CD4-positive, alpha-beta T cell (primary cell): ENCODE measurements around the gene PPIP5K1. TPM values are rescaled to one million over a fixed set of nuclear protein-coding genes. Genes with fewer than 3 reads are reported as not detected.

Experiments used
- ATAC-seq: fragments of 200-7000 bp; cut with Tn5 transposase; one replicate; pipeline ENCODE4 v1.10.0; 2022; ENCODE audit warnings: mild to moderate bottlenecking; ENCODE audit not compliant: poor library complexity
- CTCF ChIA-PET: fragments of 350-600 bp; sonication (Branson Sonifier 250); formaldehyde crosslinking; loops from one replicate; lab custom pipeline; 2021; ENCODE audit warnings: antibody characterized with exemption, inconsistent platforms; lab: Charles Lee
- POLR2A ChIA-PET: fragments of 350-600 bp; sonication (Branson Sonifier 250); formaldehyde crosslinking; loops from one replicate; lab custom pipeline; 2021; ENCODE audit warnings: antibody characterized with exemption, inconsistent platforms; lab: Charles Lee
- DNase-seq, 14 experiments: peaks; one replicate each; pipeline ENCODE4 v3.0.0-alpha.2; 2013 to 2020; ENCODE audit warnings: mixed read lengths in 2 of 14
- H3K27ac ChIP-seq, 2 donors: one replicate each; pipeline versions ENCODE4 v1.5.1 to v1.7.0; 2013; ENCODE audit warnings: low read length in 2 of 2, low read depth in 1 of 2, mild to moderate bottlenecking in 1 of 2
- H3K27me3 ChIP-seq, 2 experiments: 1 replicate in 1 of 2; 2 replicates in 1 of 2; pipeline versions ENCODE4 v1.6.1 to v1.7.0; 2013; ENCODE audit warnings: low read length in 2 of 2, control low read depth in 1 of 2, mild to moderate bottlenecking in 1 of 2, moderate library complexity in 1 of 2; ENCODE audit not compliant: insufficient read depth in 2 of 2, control insufficient read depth in 1 of 2
- H3K36me3 ChIP-seq: one replicate; pipeline ENCODE4 v1.6.1; 2013; ENCODE audit warnings: low read length, control low read depth; ENCODE audit not compliant: insufficient read depth
- H3K4me1 ChIP-seq: one replicate; pipeline ENCODE4 v1.6.1; 2013; ENCODE audit warnings: low read length, control low read depth; ENCODE audit not compliant: insufficient read depth
- H3K4me3 ChIP-seq: one replicate; pipeline ENCODE4 v1.5.1; 2013; ENCODE audit warnings: mild to moderate bottlenecking, low read length, moderate library complexity
- H3K9me3 ChIP-seq, 2 experiments: 1 replicate in 1 of 2; 2 replicates in 1 of 2; pipeline versions ENCODE4 v1.6.1 to v1.7.0; 2013; ENCODE audit warnings: low read length in 2 of 2, mild to moderate bottlenecking in 2 of 2, control low read depth in 1 of 2, moderate library complexity in 1 of 2; ENCODE audit not compliant: control insufficient read depth in 1 of 2, insufficient read depth in 1 of 2
- H3K27ac Mint-ChIP-seq: one replicate; pipeline ENCODE4 v1.8.0; 2020; ENCODE audit warnings: mixed read lengths
- H3K27me3 Mint-ChIP-seq: one replicate; pipeline ENCODE4 v1.8.0; 2021; ENCODE audit warnings: mixed read lengths
- H3K36me3 Mint-ChIP-seq: one replicate; pipeline ENCODE4 v1.8.0; 2021; ENCODE audit warnings: low read depth, mixed read lengths
- H3K4me1 Mint-ChIP-seq: one replicate; pipeline ENCODE4 v1.8.0; 2021; ENCODE audit warnings: low read depth, mixed read lengths
- H3K4me3 Mint-ChIP-seq: one replicate; pipeline ENCODE4 v1.8.0; 2020; ENCODE audit warnings: mild to moderate bottlenecking, mixed read lengths
- H3K9me3 Mint-ChIP-seq: one replicate; pipeline ENCODE4 v1.8.0; 2020; ENCODE audit warnings: mixed read lengths
- intact Hi-C, 2 experiments: fragments of 100-400 bp; cut with DNase I in 1 of 2; cut with micrococcal nuclease in 1 of 2; formaldehyde crosslinking; loops; one replicate each; pipeline versions ENCODE4 v1.15.1 to v1.9.0; 2023 to 2025; cut with DNase I, micrococcal nuclease
- total RNA-seq, 174 experiments: library from RNA in 2 of 174; stranded (reverse) in 2 of 174; gene quantifications; one replicate each; pipeline ENCODE4 v1.2.3 and lab custom pipeline; 2021 to 2026
- TF ChIP-seq, protein P1 (sequence below): fragments of 200-600 bp; IDR thresholded peaks from one replicate; pipeline ENCODE4 v1.8.0; 2022; ENCODE audit warnings: antibody characterized with exemption, mild to moderate bottlenecking

Gene PPIP5K1
- total RNA-seq, 2 experiments from 2014 or later = 16.9 to 23.8 TPM

DNA sequence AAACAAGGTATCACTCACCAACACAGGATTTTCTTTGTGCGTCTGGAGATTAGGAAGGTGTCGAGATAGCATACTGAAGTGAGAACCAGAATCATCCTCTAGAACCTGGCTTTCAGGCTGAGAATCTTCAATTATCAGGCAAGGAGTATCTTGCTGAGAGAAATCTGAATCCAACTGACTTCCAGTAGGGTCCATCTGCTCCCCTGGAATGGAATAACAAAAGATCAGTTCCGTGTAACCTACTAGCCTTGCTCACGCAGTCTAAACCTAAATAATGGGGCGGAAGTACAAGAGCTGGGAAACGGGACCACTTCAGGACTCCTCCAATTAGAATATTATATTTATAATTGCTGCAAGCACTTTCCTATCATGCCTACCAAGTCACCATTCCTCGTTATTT is 97.7 kb downstream of the PPIP5K1 start:
- Histone ChIP-seq H3K4me3 (peak overlapping the region; percentile 78), H3K9me3 (no peaks in the 10 kb centered on the region), H3K27ac (peak overlapping the region; percentile 84 to 85), H3K4me1 (peaks cover 15% of the 10 kb centered on the region), H3K27me3 (no peaks in the 10 kb centered on the region), H3K36me3 (peaks cover 9% of the 10 kb centered on the region)
- Mint-ChIP-seq H3K27ac (peak overlapping the region; percentile 89), H3K27me3 (no peaks in the 10 kb centered on the region), H3K4me1 (peaks cover 37% of the 10 kb centered on the region), H3K9me3 (no peaks in the 10 kb centered on the region), H3K36me3 (peaks cover 47% of the 10 kb centered on the region), H3K4me3 (peak overlapping the region; percentile 95)
- ChIA-PET CTCF (interaction anchor here (2.1 to 3.4 kb wide), 2 partner anchors 18 to 22 kb away, joined by 10 to 25 read pairs; no protein-coding TSS in a partner anchor), POLR2A (interaction anchor here (1.0 to 5.0 kb wide), 3 partner anchors 14 to 23 kb away, joined by 3 to 55 read pairs (median 3); no protein-coding TSS in a partner anchor)
- intact Hi-C loops = no loop called here
- TF ChIP-seq, protein P1, sequence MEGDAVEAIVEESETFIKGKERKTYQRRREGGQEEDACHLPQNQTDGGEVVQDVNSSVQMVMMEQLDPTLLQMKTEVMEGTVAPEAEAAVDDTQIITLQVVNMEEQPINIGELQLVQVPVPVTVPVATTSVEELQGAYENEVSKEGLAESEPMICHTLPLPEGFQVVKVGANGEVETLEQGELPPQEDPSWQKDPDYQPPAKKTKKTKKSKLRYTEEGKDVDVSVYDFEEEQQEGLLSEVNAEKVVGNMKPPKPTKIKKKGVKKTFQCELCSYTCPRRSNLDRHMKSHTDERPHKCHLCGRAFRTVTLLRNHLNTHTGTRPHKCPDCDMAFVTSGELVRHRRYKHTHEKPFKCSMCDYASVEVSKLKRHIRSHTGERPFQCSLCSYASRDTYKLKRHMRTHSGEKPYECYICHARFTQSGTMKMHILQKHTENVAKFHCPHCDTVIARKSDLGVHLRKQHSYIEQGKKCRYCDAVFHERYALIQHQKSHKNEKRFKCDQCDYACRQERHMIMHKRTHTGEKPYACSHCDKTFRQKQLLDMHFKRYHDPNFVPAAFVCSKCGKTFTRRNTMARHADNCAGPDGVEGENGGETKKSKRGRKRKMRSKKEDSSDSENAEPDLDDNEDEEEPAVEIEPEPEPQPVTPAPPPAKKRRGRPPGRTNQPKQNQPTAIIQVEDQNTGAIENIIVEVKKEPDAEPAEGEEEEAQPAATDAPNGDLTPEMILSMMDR = no peak
- ATAC-seq (no peak), DNase-seq (no peak)

DNA sequence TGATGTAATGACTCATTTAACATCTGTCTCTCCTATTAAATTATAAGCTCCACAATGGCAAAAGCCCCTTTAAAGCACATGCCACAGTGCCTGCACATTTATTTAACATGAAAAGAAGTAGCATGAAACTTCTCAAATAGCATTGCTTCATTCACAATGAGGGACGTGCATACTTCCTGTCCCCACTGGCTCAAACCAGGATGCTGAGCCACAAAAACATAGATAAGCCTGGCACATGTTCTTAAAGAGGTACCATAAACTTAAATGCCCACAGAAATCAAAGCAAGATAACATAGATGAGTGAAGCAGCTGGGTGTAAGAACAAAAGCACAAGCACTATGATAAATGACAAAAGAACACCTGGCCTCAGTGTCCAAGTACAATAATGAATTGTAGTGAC is 100.8 kb downstream of the PPIP5K1 start:
- H3K36me3 Mint-ChIP-seq = peaks cover 63% of the 10 kb centered on the region

DNA sequence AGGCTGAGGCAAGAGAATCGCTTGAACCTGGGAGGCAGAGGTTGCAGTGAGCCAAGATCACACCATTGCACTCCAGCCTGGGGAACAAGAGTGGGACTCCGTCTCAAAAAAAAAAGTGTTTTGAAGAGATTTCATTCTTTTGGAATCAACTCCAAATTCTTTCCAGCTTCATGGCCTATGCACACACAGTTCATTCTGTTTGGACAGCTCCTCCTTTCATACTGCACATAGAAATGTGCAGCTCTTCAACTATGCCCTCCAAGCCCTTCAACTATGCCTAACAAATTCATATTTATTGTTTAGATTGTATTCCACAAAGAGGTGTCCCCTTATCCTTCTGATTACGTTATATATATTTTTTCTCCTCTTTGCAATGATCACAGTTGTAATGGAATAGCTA is 101.2 kb downstream of the PPIP5K1 start:
- ChIA-PET POLR2A (interaction anchor here (0.6 to 1.9 kb wide), 2 partner anchors 22 to 295 kb away, joined by 4 to 9 read pairs; no protein-coding TSS in a partner anchor), CTCF (interaction anchor here (1.6 kb wide), 1 partner anchor 26 kb away, joined by 7 read pairs; no protein-coding TSS in a partner anchor)
- Mint-ChIP-seq H3K27me3 (no peaks in the 10 kb centered on the region), H3K27ac (no peak overlapping the region), H3K4me3 (peak overlapping the region; percentile 21), H3K4me1 (peaks cover 48% of the 10 kb centered on the region), H3K36me3 (peaks cover 67% of the 10 kb centered on the region), H3K9me3 (no peaks in the 10 kb centered on the region)
- no peak overlapping the region for H3K27ac ChIP-seq
- H3K4me3 ChIP-seq = no peak overlapping the region
- H3K27me3 ChIP-seq = no peaks in the 10 kb centered on the region
- no peaks in the 10 kb centered on the region for H3K9me3 ChIP-seq
- H3K4me1 ChIP-seq = peaks cover 15% of the 10 kb centered on the region
- TF ChIP-seq, protein P1 = no peak
- DNase-seq (no peak), ATAC-seq (no peak)
- H3K36me3 ChIP-seq = peaks cover 17% of the 10 kb centered on the region
- intact Hi-C loops = no loop called here

More for the DNA sequence above, 100.8 kb downstream of the PPIP5K1 start:
- H3K9me3 Mint-ChIP-seq = no peaks in the 10 kb centered on the region
- H3K4me3 Mint-ChIP-seq = peak overlapping the region; percentile 21
- no peak overlapping the region for H3K4me3 ChIP-seq
- no peak overlapping the region for H3K27ac Mint-ChIP-seq
- peak in 1 of 14 experiments; percentile 33 for DNase-seq
- peaks cover 45% of the 10 kb centered on the region for H3K4me1 Mint-ChIP-seq
- TF ChIP-seq, protein P1 = no peak
- no peaks in the 10 kb centered on the region for H3K27me3 Mint-ChIP-seq
- intact Hi-C loops = no loop called here
- H3K27ac ChIP-seq = no peak overlapping the region
- ChIA-PET POLR2A (interaction anchor here (0.6 to 1.9 kb wide), 2 partner anchors 22 to 294 kb away, joined by 4 to 9 read pairs; no protein-coding TSS in a partner anchor), CTCF (interaction anchor here (1.6 kb wide), 1 partner anchor 25 kb away, joined by 7 read pairs; no protein-coding TSS in a partner anchor)
- peaks cover 15% of the 10 kb centered on the region for H3K4me1 ChIP-seq
- H3K9me3 ChIP-seq = no peaks in the 10 kb centered on the region
- no peaks in the 10 kb centered on the region for H3K27me3 ChIP-seq
- H3K36me3 ChIP-seq = peaks cover 17% of the 10 kb centered on the region
- no peak for ATAC-seq
